AG04450 (cell line): ENCODE measurements around the gene B4GALNT3. TPM values are rescaled to one million over a fixed set of nuclear protein-coding genes. Genes with fewer than 3 reads are reported as not detected.

Experiments used
- CTCF ChIA-PET: fragments of 300-600, 350-600 bp; formaldehyde crosslinking; extraction: SDS; loops from one replicate; lab custom pipeline; 2022; ENCODE audit warnings: antibody characterized with exemption, inconsistent platforms; lab: Charles Lee
- POLR2A ChIA-PET: fragments of 350-600 bp; formaldehyde crosslinking; extraction: SDS; loops from one replicate; lab custom pipeline; 2021; ENCODE audit warnings: antibody characterized with exemption, inconsistent platforms; lab: Yijun Ruan, JAX
- DNase-seq: peaks from one replicate; pipeline ENCODE4 v3.0.0-alpha.2; 2011; ENCODE audit warnings: low read depth, low spot score
- H3K27ac ChIP-seq: one replicate; pipeline ENCODE4 v1.5.1; 2012; ENCODE audit warnings: low read depth, low read length, control low read depth
- H3K27me3 ChIP-seq: one replicate; pipeline ENCODE4 v1.6.0; 2012; ENCODE audit warnings: low read length; ENCODE audit not compliant: control insufficient read depth, insufficient read depth
- H3K4me3 ChIP-seq: 2 replicates; pipeline ENCODE4 v1.5.1; 2011; ENCODE audit warnings: mild to moderate bottlenecking, low read depth, low read length, control low read depth
- H3K9me3 ChIP-seq: 2 replicates; pipeline ENCODE4 v1.5.1; 2012; ENCODE audit warnings: low read length; ENCODE audit not compliant: control insufficient read depth, insufficient read depth
- polyA plus RNA-seq: library from polyadenylated mRNA; depleted of rRNA; stranded (reverse); fragments of >200 nt; gene quantifications from 2 replicates; pipeline ENCODE4 v1.2.3, GENCODE V29; 2011
- TF ChIP-seq, protein P1 (sequence below): IDR thresholded peaks from 2 replicates; pipeline ENCODE4 v1.5.1; 2011; ENCODE audit warnings: low read depth, low read length, control low read depth, inconsistent platforms

Gene B4GALNT3
- polyA plus RNA-seq, 1 experiment, result not detected

- DNase-seq, result no peak
- POLR2A ChIA-PET, result no interaction called here
- H3K27ac ChIP-seq, result no peak overlapping the region
- TF ChIP-seq, protein P1, sequence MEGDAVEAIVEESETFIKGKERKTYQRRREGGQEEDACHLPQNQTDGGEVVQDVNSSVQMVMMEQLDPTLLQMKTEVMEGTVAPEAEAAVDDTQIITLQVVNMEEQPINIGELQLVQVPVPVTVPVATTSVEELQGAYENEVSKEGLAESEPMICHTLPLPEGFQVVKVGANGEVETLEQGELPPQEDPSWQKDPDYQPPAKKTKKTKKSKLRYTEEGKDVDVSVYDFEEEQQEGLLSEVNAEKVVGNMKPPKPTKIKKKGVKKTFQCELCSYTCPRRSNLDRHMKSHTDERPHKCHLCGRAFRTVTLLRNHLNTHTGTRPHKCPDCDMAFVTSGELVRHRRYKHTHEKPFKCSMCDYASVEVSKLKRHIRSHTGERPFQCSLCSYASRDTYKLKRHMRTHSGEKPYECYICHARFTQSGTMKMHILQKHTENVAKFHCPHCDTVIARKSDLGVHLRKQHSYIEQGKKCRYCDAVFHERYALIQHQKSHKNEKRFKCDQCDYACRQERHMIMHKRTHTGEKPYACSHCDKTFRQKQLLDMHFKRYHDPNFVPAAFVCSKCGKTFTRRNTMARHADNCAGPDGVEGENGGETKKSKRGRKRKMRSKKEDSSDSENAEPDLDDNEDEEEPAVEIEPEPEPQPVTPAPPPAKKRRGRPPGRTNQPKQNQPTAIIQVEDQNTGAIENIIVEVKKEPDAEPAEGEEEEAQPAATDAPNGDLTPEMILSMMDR, result no peak
- H3K4me3 ChIP-seq, result no peak overlapping the region
- H3K9me3 ChIP-seq, result no peaks in the 10 kb centered on the region
- CTCF ChIA-PET, result interaction anchor here (1.0 kb wide), 1 partner anchor 59 kb away, joined by 4 read pairs; no protein-coding TSS in a partner anchor
- peaks cover 44% of the 10 kb centered on the region for H3K27me3 ChIP-seq
Measured at GRCh38 chr12:501722-502447, 42.1 kb downstream of the B4GALNT3 start.

- no peak for DNase-seq
- Histone ChIP-seq H3K27ac (no peak overlapping the region), H3K27me3 (peaks cover 46% of the 10 kb centered on the region), H3K4me3 (no peak overlapping the region), H3K9me3 (no peaks in the 10 kb centered on the region)
- CTCF ChIA-PET, result no interaction called here
- TF ChIP-seq, protein P1, result no peak
- POLR2A ChIA-PET, result no interaction called here
Measured at GRCh38 chr12:503111-503761, 43.5 kb downstream of the B4GALNT3 start.

GRCh38 chr12:505221-505620 lies 45.5 kb downstream of the B4GALNT3 start:
- no peak overlapping the region for H3K27ac ChIP-seq
- H3K27me3 ChIP-seq, result peaks cover 39% of the 10 kb centered on the region
- CTCF ChIA-PET, result no interaction called here
- H3K4me3 ChIP-seq, result no peak overlapping the region
- TF ChIP-seq, protein P1, result no peak
- DNase-seq, result no peak
- POLR2A ChIA-PET, result no interaction called here
- no peaks in the 10 kb centered on the region for H3K9me3 ChIP-seq

DNA sequence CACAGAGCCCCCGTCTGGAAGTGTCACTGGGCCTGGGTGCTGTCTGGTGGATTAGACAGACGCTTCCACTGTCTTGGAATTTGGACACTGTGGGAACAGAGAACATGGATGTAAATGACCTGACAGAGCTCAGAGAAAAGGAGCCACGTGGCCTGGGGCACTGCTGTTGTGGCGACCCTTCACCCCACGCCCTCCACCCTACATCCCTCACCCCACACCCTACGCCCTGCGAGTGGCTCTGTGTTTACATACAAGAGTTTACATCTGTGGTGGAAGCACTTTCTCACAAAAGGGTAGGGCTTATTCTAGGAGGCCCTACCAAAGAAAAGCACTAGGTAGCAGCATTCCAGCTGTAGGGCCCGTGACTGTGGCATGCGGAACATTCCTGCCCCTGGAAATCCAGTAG lies 47.7 kb downstream of the B4GALNT3 start:
- TF ChIP-seq, protein P1, result no peak
- ChIA-PET CTCF (interaction anchor here (0.7 kb wide), 1 partner anchor 51 kb away, joined by 5 read pairs; no protein-coding TSS in a partner anchor), POLR2A (no interaction called here)
- Histone ChIP-seq H3K4me3 (no peak overlapping the region), H3K27ac (no peak overlapping the region), H3K9me3 (no peaks in the 10 kb centered on the region; the same call in 1 of the 2 replicates), H3K27me3 (peaks cover 27% of the 10 kb centered on the region)
- DNase-seq, result no peak

DNA sequence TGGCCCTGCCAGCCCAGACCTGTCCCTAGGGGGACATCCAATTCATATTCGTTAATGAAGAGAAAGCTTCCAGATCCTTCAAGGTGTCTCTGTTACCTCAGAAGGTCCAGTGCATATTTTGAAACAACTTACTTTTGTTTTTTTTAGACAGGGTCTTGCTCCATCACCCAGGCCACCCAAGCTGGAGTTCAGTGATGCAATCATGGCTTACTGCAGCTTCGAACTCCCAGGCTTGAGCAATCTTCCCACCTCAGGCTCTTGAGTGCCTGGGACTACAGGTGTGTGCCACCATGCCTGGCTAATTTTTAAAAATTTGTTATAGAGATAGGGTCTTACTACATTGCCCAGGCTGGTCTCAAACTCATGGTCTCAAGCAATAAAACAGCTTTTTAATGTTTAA lies 48.4 kb downstream of the B4GALNT3 start:
- Histone ChIP-seq H3K27ac (no peak overlapping the region), H3K9me3 (no peaks in the 10 kb centered on the region; the same call in 1 of the 2 replicates), H3K4me3 (no peak overlapping the region), H3K27me3 (peaks cover 21% of the 10 kb centered on the region)
- POLR2A ChIA-PET, result no interaction called here
- CTCF ChIA-PET, result interaction anchor here (0.7 kb wide), 1 partner anchor 39 kb away, joined by 3 read pairs; no protein-coding TSS in a partner anchor
- TF ChIP-seq, protein P1, result no peak
- DNase-seq, result no peak
